Measurements from ENCODE around the gene CYTH3.

The CYTH3 gene

GRCh38 chr7:6246251-6246917 is 26.0 kb downstream of the CYTH3 start:
- no peak for DNase-seq (ENCODE audit: extremely low read depth, low read depth)
- no peak for TF ChIP-seq CTCF (IDR thresholded peaks at IDR 0.05; ENCODE audit: low read depth, low read length)

GRCh38 chr7:6244021-6244420 is 28.4 kb downstream of the CYTH3 start:
- no peak for DNase-seq (ENCODE audit: extremely low read depth, low read depth)
- TF ChIP-seq CTCF (IDR thresholded peaks at IDR 0.05; ENCODE audit: low read depth, low read length), result no peak

- TF ChIP-seq CTCF (IDR thresholded peaks at IDR 0.05; ENCODE audit: low read depth, low read length), result no peak
- no peak for DNase-seq (ENCODE audit: extremely low read depth, low read depth)
Measured at GRCh38 chr7:6243168-6243567, 29.3 kb downstream of the CYTH3 start.

GRCh38 chr7:6242561-6242960 is 29.9 kb downstream of the CYTH3 start:
- DNase-seq (ENCODE audit: extremely low read depth, low read depth), result no peak
- no peak for TF ChIP-seq CTCF (IDR thresholded peaks at IDR 0.05; ENCODE audit: low read depth, low read length)

- no peak for TF ChIP-seq CTCF (IDR thresholded peaks at IDR 0.05; ENCODE audit: low read depth, low read length)
- no peak for DNase-seq (ENCODE audit: extremely low read depth, low read depth)
Measured at GRCh38 chr7:6241607-6241973, 30.8 kb downstream of the CYTH3 start.

- TF ChIP-seq CTCF (IDR thresholded peaks at IDR 0.05; ENCODE audit: low read depth, low read length), result no peak
- DNase-seq (ENCODE audit: extremely low read depth, low read depth), result no peak
Measured at GRCh38 chr7:6238309-6238925, 34.0 kb downstream of the CYTH3 start.

- DNase-seq (ENCODE audit: extremely low read depth, low read depth), result no peak
- TF ChIP-seq CTCF (IDR thresholded peaks at IDR 0.05; ENCODE audit: low read depth, low read length), result no peak
Measured at GRCh38 chr7:6237730-6238129, 34.7 kb downstream of the CYTH3 start.

Measured in AG09319 (cell line).